ENCODE data around the gene TCP10L. TPM values are rescaled to one million over a fixed set of nuclear protein-coding genes. Genes with fewer than 3 reads are reported as not detected.
A peak's percentile ranks its signal among the peaks of the same experiment; 100 is the strongest.
"Not testable (repeated sequence)": the region's sequence is repeated elsewhere in the genome, so short reads cannot be mapped to it uniquely, and the experiment has no call there.

The TCP10L gene, protein sequence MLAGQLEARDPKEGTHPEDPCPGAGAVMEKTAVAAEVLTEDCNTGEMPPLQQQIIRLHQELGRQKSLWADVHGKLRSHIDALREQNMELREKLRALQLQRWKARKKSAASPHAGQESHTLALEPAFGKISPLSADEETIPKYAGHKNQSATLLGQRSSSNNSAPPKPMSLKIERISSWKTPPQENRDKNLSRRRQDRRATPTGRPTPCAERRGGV
- total RNA-seq: 0.25 TPM in 1 of 2 replicates, not detected in the other

DNA sequence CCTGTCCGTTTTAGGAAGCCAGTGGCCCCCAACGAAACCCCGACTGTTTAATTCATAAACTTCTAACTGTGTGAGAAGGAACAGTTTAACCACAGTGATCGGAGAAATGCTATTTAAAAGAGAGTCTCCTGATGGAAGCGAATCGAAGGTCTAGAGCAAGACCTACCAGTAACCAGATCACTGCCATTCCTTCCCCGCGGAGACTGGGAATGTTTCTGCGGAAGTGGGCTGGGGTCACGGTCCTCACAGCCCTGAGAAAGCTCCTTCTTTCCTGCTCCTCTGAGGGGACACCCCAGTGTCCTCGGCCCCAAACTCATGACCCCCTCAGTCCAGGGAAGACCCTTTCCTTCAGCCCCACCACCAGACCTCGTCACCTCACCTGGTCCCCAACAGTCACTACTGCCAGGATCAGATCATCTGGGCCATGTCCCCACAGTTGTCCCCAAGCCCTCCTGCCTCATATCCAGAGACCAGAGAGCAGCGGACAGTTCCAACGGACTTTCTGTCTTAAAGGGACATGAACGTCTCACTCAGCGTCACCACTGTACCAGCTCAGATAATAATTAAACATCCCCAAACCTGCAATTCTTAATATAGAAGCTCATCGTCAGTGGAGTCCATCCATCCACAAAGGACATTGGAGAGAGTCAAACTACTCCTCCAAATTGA is at the start of gene TCP10L:
Gene TCP10L (minus strand): TSS at position 482 of the 669 bp plus-strand sequence. CDS start 1,219 bp downstream, outside the sequence.
- DNase-seq (ENCODE audit: low read depth, low spot score): no peak

DNA sequence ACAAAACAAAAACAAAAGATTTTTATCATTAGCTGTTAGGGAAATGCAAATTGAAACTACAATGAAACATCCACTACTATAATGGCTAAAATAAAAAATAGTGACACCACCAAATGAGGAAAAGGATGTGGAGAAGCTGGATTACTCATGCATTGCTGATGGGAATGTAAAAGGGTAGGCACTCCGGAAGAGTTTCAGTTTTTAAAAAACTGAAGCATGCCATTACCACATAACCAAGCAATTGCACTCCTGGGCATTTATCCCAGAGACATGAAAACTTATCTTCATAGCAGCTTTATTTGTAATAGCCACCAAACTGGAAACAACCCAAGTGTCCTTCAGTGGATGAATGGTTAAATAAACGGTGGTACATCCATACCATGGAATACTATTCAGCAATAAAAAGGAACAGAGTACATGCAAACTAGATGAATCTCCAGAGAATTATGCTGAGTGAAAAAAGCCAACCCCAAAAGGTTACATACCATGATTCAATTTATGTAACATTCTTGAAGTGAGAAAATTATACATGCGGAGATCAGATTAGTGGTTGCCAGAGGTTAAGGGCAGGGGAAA is 41.4 kb upstream of the TCP10L start:
- no peak for DNase-seq (ENCODE audit: low read depth, low spot score)

DNA sequence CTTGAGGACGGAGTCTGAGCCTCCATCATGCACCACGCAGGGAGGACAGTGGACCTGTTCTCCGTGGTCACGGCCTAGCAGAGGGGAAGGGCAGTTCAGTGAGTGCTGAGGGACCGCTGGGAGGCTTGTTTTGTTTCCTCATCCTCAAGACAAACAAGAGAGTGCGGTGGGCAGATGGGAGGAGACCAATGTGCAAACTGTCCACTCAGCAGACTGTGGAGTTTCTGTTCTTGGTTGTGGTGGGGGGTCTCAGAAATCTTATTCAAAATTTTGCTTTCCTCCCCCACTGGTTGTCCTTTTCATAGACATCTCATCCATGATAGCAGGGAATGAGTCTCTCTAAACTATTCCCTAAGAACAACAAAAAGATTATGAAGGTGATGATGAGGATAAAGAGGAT is 32.9 kb upstream of the TCP10L start:
- not testable (repeated sequence) for DNase-seq (ENCODE audit: low read depth, low spot score)

DNA sequence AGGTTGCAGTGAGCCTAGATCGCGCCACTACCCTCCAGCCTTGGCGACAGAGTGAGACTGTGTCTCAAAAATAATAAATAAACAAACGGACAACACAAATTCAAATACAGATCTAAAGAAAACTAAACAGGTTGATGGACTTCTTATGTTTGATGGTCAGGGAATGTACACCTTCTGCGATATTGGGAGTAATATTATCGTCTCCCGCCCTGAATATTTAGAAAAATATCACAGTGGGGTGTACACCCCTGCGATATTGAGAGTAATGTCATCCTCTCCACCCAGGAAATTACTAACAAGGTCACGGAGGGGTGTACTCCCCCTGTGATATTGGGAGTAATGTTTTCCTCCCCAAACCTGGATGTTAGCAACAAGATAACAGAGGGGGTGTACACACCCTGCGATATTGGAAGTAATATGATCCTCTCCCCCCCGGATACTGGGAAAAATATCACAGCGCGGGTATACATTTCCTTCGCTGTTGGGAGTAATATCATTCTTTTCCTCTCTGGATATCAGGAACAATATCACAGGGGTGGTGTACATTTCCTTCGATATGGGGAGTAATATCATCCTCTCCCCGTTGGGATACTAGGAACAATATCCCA is 28.2 kb upstream of the TCP10L start:
- no peak for DNase-seq (ENCODE audit: low read depth, low spot score)

DNA sequence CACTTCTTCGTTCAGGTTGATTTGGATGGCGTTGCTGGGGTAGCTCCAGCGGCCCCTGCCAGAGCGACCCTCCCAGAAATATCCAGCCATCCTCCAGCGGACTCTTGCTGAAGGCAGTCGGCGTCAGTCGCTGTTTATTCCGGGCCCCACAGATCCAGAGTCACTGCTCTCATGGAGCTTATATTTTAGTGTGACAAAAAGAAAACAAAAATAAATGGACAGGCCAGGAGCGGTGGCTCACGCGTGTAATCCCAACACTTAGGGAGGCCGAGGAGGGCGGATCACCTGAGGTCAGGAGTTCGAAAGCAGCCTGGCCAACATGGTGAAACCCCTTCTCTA is 27.6 kb upstream of the TCP10L start:
- DNase-seq (ENCODE audit: low read depth, low spot score): no peak

DNA sequence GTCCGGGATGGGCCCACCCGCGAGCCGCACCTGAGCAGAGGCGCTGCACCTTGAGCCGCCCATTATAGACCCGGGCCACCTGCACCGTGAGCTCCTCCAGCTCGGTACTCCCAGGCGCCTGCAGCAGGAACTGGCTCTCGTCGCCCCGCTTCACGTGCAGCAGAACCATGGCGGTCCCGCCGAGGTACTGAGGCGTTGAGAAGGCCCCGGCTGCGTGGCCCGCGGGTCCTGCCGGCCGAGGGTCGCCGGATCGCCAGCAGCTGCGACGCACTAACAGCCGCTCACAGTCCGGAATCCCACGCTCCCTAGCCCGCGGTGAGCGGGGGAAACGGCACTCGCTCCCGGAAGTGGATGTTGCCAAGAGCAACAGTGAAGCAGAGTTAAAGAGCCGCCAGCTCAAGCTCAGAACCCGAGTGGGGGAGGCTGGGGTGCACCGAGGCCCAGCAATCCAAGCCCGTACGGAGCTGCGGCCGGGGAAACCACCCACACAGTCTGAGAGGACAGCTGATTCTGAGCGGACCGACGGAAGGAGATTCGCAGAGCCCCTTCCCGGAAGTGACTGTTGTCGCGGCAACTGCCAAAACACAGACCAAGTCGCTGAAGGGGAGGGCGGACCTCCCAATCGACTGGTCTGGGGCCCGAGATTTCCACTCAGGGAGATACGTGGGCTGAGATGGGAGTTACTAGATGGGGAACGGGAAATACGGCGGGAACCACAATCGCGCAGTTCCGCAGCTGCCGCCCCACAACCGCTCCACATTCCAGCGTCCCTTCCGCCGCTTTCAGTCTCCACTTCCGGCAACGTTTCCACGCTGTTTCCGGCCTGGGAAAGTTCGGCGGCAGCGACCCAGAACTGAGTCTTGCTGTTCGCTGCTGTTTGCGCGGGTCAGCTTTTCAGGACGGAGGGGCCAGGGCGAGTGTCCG is 27.0 kb upstream of the TCP10L start, which contains the start of gene CFAP298:
Gene CFAP298 (minus strand): TSS at position 303 of the 924 bp plus-strand sequence. CDS start 134 bp downstream, at position 169.
- DNase-seq (ENCODE audit: low read depth, low spot score): peak; percentile 86

DNA sequence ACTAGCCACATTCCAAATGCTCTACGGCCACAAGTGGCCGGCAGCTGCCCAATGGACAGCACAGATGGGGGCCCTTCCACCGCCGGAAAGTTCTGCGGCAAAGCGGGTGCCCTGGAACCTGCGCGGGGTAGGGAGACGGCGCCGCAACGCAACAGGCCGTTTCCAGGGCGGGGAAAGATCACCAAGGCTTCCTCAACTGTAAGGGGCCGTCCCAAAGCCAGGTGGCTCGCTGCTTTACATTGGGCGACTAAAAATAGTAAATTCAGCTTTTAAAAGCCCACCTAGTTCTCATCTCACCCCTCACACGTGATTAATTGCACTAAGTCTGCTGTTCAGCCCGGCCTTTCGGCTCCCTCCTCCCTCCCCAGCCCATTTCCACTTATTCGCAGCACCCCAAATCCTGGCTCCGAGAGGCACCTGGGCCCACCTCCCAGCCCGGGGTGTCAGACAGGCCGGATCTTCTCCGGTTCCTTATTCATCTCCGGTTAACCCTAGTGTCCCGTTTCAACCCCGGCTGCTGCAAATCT is 26.2 kb upstream of the TCP10L start:
- DNase-seq (ENCODE audit: low read depth, low spot score): no peak

DNA sequence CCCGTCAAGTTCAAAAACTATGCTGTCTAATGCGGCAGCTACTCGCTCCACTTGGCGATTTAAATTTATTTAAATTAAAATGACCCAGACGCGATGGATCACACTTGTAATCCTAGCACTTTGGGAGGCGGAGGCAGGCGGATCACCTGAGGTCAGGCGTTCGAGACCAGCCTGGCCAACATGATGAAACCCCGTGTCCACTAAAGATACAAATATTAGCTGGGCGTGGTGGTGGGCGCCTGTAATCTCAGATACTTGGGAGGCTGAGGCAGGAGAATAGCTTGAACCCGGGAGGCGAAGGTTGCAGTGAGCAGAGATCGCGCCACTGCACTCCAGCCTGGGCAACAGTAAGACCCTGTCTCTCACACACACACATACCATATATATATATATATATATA is 25.6 kb upstream of the TCP10L start:
- DNase-seq (ENCODE audit: low read depth, low spot score): not testable (repeated sequence)

DNA sequence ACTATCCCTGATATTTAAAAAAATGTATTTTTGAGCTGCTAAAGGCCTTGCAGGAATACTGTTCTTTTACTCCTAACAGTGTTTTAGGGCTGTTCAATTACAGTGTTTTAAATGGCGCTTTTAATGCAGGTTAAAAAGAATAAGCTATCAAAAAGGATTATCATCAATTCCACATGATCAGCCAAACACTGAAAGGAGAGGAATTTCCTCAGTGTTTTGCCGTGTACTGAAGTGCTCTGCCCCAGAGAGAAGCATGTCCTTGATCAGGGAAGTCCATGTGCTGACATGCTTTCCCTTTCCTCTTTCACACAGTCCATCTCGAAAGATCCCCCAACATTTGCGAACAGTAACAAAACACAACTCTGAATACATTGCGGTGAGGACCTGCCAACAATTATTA is 23.5 kb upstream of the TCP10L start:
- DNase-seq (ENCODE audit: low read depth, low spot score): no peak

DNA sequence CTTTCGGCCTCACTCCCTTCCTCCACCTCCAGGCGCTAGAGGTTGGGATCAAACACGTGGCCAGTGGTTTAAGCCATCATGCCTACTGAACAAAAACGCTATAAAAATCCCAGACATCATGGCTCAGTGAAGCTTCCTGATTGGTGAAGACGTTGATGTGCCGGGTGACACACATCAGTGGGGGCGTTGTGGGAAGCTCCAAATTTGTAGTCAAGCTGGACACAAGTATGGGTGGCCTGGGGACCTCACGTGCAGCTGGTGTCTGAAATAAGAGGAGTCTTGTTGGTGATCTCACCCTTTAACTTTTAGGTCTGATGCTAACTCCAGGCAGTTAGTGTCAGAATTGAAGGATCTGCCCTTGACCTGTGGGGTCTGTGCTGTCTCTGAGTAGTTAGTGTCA is 20.1 kb upstream of the TCP10L start:
- no peak for DNase-seq (ENCODE audit: low read depth, low spot score)

DNA sequence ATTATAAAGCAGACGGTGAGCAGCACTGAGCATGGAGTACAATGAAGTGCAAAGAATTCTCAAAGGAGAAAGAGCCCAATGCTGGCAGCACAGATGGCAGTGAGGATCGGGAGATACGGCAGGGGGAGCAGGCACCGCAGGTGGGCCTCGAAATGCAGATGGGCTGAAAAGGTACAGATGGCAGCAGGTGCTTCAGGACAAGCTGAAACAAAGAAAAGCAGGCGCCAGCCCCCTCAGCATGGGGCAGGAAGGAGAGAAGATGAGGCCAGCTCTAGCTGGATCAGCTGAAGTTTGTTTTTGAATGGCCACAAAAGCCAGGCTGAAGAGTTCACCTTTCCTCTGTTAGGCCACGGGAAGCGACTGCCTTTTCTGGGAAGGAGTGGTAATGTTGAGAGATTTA is 19.1 kb upstream of the TCP10L start:
- DNase-seq (ENCODE audit: low read depth, low spot score): no peak

DNA sequence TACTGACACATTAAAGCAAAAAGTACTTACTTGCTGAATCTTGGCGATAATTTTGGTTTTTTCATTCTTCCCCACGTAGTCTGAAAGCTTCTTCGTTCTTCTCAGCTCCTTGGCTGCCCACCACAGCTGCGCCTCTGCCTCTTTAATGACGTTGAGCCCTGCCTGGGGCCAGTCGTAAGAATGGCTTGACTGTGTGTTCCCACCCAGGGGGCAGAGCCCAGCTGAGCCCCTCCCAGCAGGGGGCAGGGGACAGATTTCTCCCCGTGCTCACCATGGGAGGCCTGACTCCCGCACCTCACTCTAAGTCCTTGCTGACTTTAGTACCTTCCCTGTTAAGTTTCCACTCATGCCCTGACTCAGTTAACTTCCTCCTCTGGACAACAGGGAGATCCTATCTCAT is 17.8 kb upstream of the TCP10L start:
- no peak for DNase-seq (ENCODE audit: low read depth, low spot score)

DNA sequence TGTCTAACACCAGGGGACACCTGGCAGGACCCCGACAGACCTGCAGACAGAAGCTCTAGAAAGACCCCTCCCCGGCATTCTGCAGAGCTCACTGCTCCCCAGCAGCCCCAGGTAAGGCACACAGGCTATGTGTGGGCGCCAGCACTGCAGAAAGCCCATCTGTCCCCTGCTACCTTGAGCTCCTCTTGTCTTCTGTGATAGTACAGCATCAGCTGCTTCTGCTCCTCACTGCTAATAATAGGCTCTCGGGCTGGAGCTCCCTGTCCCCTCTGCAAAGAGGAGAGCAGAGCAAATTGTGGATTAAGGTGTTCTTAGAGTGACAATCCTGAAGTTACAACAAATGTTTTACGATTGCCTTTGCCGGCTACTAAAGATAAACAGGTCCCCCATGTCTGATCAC is 16.8 kb upstream of the TCP10L start:
- no peak for DNase-seq (ENCODE audit: low read depth, low spot score)

DNA sequence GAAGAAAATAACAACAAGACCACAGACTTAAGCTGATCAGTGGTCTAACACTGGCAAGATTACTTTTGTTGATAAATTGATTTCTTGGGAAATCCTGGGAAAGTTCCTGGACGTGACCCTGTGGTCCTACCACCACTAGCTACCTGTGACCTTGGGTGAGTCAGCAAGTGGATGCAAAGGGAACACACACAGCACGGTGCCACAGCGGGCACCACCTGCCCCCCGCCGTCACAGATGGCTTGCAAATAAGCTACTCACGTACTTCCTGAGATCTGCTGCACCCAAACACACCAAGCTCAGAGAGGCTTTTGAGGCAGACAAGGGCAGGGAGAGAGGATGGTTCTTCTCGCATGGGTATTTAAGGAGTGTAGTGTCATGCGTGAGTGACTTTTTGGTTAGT is 14.2 kb upstream of the TCP10L start:
- DNase-seq (ENCODE audit: low read depth, low spot score): no peak

DNA sequence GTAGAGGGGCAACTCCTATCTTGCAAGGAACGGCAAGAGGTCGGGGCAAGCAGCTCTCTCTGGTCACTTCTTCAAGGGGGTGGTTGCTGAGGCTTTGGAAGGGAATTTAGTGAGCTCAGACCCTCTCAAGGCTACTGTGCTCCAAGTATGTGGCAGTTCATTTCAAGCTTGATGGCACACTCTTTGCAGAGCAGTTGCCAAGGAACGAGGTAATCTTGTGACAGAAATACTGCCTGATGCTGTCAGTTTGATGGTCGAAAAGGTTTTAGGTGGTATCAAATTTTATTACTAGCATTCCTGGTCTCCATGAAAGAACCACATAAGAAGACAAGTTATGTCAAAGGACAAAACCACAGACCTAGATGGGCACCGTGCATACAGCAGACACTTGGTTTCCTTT is 13.8 kb upstream of the TCP10L start:
- DNase-seq (ENCODE audit: low read depth, low spot score): no peak

DNA sequence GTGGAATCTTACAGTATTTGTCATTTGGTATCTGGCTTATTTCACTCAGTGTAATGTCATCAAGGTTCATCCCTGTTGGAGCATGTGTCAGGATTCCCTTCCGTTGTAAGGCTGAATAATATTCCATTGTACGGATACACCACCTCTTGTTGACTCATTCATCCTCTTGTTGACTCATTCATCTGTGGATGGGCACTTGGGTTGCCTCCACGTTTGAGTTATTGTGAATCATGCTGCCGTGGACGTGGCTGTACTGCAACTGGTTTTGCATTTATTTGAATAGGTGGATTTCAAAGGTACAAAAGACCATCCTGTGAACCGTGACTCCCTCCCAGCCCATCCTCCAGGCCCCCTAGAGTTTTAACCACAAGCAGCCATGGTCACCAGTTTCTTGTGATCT is 11.9 kb upstream of the TCP10L start:
- DNase-seq (ENCODE audit: low read depth, low spot score): peak; percentile 66

DNA sequence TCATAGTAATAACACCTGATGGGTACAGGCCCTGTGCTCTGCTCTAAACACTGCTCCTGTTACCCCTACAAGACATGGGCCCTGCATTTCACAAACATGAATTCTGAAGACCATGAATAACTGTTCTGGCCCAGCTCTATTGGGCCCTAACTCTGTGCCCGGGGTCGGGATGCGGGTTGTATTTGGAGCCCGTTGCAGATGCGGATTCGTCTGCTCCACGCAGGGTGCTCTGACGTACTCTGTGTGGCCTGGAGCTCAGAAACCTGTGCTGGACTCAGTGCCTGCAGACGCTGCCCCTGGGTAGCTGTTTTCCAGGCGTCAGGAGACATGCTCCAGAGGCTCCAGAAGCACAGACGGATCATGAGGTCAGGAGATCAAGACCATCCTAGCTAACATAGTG is 10.1 kb upstream of the TCP10L start:
- DNase-seq (ENCODE audit: low read depth, low spot score): no peak

DNA sequence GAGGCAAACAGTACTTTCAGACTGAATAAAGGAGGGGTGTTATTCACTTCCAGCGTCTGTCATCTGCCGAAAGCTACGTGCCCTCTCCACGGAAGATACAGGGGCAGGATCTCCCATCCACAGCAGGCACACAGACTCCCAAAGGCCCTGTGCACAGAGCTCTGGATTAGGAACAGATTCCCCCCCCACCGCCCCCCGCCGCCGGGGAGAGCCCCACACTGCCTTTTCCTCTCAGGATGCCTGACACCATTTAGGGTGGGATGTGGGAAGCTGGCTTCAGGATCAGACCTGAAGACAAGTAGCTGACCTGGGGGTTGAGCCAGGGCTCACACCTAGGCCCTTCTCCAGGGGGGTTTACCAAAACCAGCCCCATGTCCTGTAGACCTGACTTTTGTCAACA is 8.4 kb upstream of the TCP10L start:
- DNase-seq (ENCODE audit: low read depth, low spot score): no peak

DNA sequence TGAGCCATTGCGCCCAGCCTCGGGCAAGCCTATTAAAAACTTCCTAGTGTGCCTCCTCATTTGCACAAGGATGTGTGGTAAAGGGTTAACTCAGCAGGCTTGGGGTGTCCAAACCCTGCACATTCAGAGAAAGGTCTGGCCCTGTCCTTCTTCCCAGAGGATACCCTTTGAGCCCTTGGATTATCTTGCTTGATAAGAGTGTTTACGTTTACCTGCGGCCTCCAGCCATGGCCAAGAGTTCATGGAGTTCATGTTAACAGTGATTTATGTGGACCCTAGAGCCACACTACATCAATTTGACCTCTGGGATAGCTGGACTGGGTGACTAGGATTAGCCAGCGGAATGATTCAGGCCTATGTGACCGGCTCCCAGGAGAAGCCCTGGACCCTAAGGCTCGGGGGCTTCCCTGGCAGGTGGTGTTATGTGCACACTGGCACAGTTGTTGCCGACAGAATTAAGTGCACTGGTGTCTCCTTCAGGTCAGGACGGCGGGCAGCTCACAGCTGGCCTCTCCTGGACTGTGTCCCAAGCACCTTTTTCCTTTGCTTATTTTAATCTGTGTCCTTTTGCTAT is 7.7 kb upstream of the TCP10L start:
- DNase-seq (ENCODE audit: low read depth, low spot score): no peak

DNA sequence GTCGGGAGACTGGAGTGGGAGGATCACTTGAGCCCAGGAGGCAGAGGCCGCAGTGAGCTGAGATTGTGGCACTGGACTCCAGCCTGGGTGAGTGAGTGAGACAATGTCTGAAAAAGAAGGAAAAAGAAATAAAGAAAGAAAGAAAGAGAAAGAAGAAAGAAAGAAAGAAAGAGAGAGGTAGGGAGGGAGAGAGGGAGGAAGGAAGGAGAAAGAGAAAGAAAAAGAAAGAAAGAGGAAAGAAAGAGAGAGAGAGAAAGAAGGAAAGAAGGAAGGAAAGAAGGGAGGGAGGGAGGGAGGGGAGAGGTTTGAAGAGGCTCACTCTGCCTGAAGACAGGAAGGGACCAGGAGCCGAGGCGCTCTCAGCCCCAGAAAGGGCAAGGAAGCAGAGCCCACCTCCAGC is 4.8 kb upstream of the TCP10L start:
- DNase-seq (ENCODE audit: low read depth, low spot score): no peak

DNA sequence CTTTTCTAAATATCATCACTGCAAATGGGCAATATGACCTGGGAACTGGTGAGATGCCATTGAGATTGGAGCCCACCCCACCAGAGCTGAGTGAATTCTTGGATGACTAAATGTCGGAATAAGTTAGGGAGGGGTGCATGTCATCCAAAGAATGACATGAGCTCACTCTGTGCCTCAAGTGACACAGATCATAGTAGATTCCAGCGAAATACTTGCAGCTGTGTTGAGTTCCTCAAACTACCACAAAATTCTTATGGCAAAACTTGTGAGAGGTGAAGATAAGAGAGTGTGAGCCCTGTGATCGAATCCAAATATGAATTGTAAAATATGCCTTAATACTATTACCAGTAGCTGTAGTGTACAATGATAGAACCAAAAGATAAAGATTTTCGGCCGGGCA is 2.3 kb upstream of the TCP10L start:
- no peak for DNase-seq (ENCODE audit: low read depth, low spot score)

Measured in pulmonary artery endothelial cell (primary cell).